OCI-LY1 (cell line): Measurements from ENCODE around the gene KHDC4.

ENCODE experiments used
- CTCF ChIP-seq: fragments of 200-600 bp; sonication (generic), shearing (Covaris generic); IDR thresholded peaks from 2 replicates; pipeline ENCODE4 v1.5.1; 2017; ENCODE audit warnings: mild to moderate bottlenecking, antibody characterized with exemption, low read length, moderate library complexity, mixed read lengths
- EZH2 ChIP-seq: fragments of 200-600 bp; sonication (generic), shearing (Covaris generic); IDR thresholded peaks from 2 replicates; pipeline ENCODE4 v1.8.0; 2017; ENCODE audit warnings: borderline replicate concordance, mixed run types, mild to moderate bottlenecking, antibody characterized with exemption, low read length, moderate library complexity, mixed read lengths

GRCh38 chr1:155947292-155947691 is 13.1 kb upstream of the KHDC4 start:
- TF ChIP-seq CTCF (no peak), EZH2 (no peak)
